Ectodermal cell (in vitro differentiated cells): ENCODE data around the gene GCSAML.

ENCODE experiments used
- H3K27ac ChIP-seq: 2 replicates; pipeline ENCODE4 v1.7.0; 2013; ENCODE audit warnings: mild to moderate bottlenecking, low read depth, low read length; ENCODE audit not compliant: insufficient read depth, poor library complexity, severe bottlenecking
- H3K27me3 ChIP-seq: 2 replicates; pipeline ENCODE4 v1.7.0; 2013; ENCODE audit warnings: mild to moderate bottlenecking, low read length; ENCODE audit not compliant: insufficient read depth, control insufficient read depth, poor library complexity, severe bottlenecking
- H3K36me3 ChIP-seq: one replicate; pipeline ENCODE4 v1.7.0; 2013; ENCODE audit warnings: low read length; ENCODE audit not compliant: control insufficient read depth, insufficient read depth
- H3K4me1 ChIP-seq: one replicate; pipeline ENCODE4 v1.7.0; 2013; ENCODE audit warnings: low read length; ENCODE audit not compliant: control insufficient read depth, insufficient read depth
- H3K4me3 ChIP-seq: 2 replicates; pipeline ENCODE4 v1.7.0; 2013; ENCODE audit warnings: low read depth, low read length, control low read depth; ENCODE audit not compliant: insufficient read depth
- H3K9me3 ChIP-seq: 2 replicates; pipeline ENCODE4 v1.7.0; 2013; ENCODE audit warnings: mild to moderate bottlenecking, low read length, moderate library complexity; ENCODE audit not compliant: control insufficient read depth
- WGBS, 2 experiments: methylation state at CpG; one replicate each; pipeline ENCODE4 v1.1.7; 2013; ENCODE audit warnings: missing lambda C conversion rate in 2 of 2; 5-methylcytosine and 5-hydroxymethylcytosine counted together

Gene GCSAML

DNA sequence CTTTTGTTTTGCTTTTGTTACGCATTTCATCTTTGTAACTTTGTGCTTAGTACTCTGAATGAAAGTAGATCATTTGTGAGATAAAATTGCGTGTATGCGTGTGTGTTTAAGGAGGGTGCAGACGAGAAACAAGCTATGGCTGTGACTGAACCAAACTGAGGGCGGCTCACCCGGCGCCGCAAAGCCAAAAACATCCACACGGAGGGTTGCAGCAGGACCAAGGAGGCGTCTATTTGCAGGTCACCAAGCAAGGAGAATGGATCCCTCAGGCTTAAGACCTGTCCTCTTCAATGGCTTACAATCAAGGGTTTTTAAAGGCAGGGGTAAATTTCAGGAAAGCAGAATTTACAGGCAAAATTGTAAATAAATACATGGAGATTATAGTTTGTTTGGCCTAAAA, 12.8 kb downstream of the GCSAML start:
- Histone ChIP-seq H3K4me1 (no peaks in the 10 kb centered on the region), H3K36me3 (no peaks in the 10 kb centered on the region), H3K27me3 (no peaks in the 10 kb centered on the region), H3K4me3 (no peak overlapping the region), H3K9me3 (no peaks in the 10 kb centered on the region), H3K27ac (no peak overlapping the region)
- 79 to 80% methylated on average over 10 of the region's 10 CpGs for WGBS, 2 experiments

DNA sequence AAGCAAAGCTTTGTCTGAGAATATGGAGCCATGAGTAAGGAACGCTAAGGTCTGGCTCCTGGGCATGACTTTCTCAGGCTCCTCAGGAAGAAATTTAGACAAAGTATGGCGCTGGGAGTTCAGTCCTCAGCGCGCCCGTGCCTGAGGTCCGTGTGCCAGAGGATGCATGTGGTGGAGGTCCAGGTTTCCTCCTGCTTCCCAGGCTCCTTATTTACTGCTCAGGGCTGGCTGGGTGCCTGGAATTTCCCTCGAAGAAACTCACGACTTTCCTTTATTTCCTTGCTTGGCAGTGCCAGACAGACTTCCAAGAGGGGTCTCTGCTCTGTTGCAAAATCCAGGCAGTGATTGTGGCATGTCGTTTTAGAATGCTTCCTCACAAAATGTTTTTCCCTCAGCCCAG, 13.3 kb downstream of the GCSAML start:
- Histone ChIP-seq H3K36me3 (no peaks in the 10 kb centered on the region), H3K4me3 (no peak overlapping the region), H3K27ac (no peak overlapping the region), H3K4me1 (no peaks in the 10 kb centered on the region), H3K27me3 (no peaks in the 10 kb centered on the region), H3K9me3 (no peaks in the 10 kb centered on the region)
- 82 to 85% methylated on average over 9 of the region's 9 CpGs for WGBS, 2 experiments

DNA sequence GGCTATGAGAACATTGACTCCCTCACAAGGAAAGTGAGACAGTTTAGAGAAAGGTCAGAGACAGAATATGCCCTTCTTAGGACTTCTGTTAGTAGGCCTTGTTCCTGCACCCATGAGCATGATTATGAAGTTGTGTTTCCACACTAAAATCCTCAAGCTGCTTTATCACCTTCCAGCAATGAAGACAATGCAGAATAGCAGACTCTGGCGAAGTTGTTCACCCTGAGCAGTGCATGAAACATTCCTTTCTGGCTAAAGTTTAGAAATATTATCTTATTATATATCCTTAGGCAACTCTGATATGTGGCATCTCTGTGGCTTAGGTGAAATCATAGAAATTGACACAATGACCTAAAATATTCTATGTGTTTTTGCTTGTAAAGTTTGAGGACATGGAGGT, 25.3 kb downstream of the GCSAML start:
- 100% methylated on average over 1 of the region's 1 CpG for WGBS, 2 experiments
- H3K27ac ChIP-seq = no peak overlapping the region
- no peaks in the 10 kb centered on the region for H3K4me1 ChIP-seq
- H3K27me3 ChIP-seq = no peaks in the 10 kb centered on the region
- no peaks in the 10 kb centered on the region for H3K36me3 ChIP-seq
- no peak overlapping the region for H3K4me3 ChIP-seq
- H3K9me3 ChIP-seq = no peaks in the 10 kb centered on the region

DNA sequence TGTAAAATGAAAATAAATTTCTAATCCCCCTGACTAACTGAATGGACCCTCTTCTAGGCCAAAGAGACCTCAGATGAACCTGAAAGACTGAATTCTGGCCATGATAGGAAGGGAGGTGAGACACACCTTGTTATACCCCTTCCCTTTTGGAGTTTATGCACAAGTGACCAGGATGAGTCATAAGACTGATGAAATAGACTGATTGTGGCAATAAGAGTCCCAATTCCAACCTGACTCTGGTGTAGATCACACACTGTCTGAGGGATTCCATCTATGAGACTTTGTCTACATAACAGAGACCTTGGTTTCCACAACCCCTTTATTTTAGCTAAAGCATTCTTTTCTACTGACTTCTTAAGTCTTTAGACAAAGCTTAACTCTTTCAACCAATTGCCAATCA, 25.7 kb downstream of the GCSAML start:
- H3K27me3 ChIP-seq = no peaks in the 10 kb centered on the region
- no peaks in the 10 kb centered on the region for H3K36me3 ChIP-seq
- H3K4me3 ChIP-seq = no peak overlapping the region
- no peak overlapping the region for H3K27ac ChIP-seq
- H3K4me1 ChIP-seq = no peaks in the 10 kb centered on the region
- H3K9me3 ChIP-seq = no peaks in the 10 kb centered on the region

DNA sequence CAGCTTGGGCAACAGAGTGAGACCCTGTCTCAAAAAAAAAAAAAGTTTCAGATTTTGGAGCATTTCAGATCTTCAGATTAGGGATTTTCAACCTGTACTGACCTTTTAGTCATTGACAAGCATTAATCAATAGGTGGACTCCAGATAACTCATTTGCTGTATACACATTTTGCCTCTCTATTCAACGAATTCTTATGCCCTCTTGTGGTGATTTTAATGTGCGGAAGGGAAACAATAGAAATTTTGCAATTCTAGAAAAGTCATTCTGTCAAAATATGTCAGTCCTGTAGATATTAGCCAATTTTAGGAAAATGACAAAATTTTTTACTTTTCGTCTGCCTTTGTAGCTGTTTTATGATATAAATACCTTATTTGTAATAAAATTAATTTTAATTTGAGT, 27.6 kb downstream of the GCSAML start:
- Histone ChIP-seq H3K4me3 (no peak overlapping the region), H3K27ac (no peak overlapping the region), H3K4me1 (no peaks in the 10 kb centered on the region), H3K36me3 (no peaks in the 10 kb centered on the region), H3K9me3 (no peaks in the 10 kb centered on the region), H3K27me3 (no peaks in the 10 kb centered on the region)
- WGBS, 2 experiments = 70% methylated on average over 3 of the region's 3 CpGs; no CpG with 5 or more reads in 1 of the 2 experiments

DNA sequence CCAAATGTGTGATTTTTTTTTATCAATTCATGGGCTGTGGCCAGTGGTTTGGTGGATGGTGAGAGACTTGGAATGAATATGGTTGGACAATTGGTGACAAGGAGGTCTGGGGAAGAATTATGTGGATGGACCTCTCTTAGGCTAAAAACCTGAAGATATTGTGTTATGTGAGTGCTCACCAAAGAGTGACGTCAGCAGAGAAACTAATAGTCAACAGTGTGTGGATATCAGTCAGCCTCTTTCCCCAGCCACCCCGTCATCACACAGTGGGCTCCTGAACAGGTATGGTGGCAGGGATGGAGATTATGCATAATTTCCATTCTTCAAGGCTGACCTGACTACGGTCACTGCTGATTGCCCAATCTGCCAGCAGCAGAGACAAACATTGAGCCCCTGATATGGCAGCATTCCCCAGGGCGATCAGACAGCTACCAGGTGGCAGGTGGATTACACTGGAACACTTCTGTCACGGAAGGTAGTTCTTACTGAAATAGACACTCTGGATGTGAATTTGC, 30.1 kb downstream of the GCSAML start:
- WGBS, 2 experiments = 91 to 92% methylated on average over 5 of the region's 5 CpGs

DNA sequence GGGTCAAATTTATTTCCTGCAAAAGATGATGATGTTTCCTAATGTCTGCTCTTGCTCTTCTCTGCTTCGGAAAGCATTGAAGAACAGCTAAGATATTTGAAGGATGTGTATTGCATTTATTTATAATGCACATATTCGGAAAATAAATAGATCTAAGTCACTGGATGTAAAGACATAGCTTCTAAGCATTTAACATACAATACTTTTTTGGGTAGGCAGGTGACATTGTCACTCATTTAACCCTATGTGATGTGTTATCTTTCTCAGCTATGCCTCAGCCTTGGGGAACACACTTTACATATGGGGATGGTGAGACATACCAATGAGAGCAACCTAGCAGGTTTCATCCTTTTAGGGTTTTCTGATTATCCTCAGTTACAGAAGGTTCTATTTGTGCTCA, 39.1 kb downstream of the GCSAML start, which contains the start of gene OR2G2:
TSS of gene OR2G2 (plus strand) at position 301 of the 400 bp plus-strand sequence. CDS start at position 301, 0 bp downstream.
- no peaks in the 10 kb centered on the region for H3K9me3 ChIP-seq
- no peak within 1 kb of the TSS for H3K27ac ChIP-seq
- no peaks in the 10 kb centered on the region for H3K27me3 ChIP-seq
- no peaks in the 10 kb centered on the region for H3K36me3 ChIP-seq
- no peaks in the 10 kb centered on the region for H3K4me1 ChIP-seq
- no peak within 1 kb of the TSS for H3K4me3 ChIP-seq
- WGBS, 2 experiments = 92 to 100% methylated on average over 1 of the region's 2 CpGs

More for the DNA sequence above, 30.1 kb downstream of the GCSAML start:
- H3K27me3 ChIP-seq = no peaks in the 10 kb centered on the region
- no peaks in the 10 kb centered on the region for H3K36me3 ChIP-seq
- no peaks in the 10 kb centered on the region for H3K4me1 ChIP-seq
- H3K4me3 ChIP-seq = no peak overlapping the region
- no peak overlapping the region for H3K27ac ChIP-seq
- H3K9me3 ChIP-seq = no peaks in the 10 kb centered on the region

DNA sequence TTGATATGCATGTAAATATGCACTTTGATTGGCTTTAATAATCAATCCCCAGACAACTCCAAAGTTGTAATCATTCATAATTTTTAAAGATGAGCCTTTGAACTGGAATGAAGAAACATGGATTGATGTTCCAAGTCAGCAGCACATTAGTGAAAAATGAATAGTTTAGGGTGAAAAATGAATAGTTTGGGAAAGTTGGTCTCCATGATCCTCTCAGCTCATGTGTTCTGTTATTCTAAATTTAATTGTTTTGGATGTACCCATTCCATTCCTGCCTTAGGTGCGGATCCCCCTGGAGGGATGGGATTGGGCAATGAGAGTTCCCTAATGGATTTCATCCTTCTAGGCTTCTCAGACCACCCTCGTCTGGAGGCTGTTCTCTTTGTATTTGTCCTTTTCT, 56.4 kb downstream of the GCSAML start, which contains the start of gene OR2G3:
TSS of gene OR2G3 (plus strand) at position 301 of the 400 bp plus-strand sequence. CDS start at position 301, 0 bp downstream.
- H3K27me3 ChIP-seq = no peaks in the 10 kb centered on the region
- H3K27ac ChIP-seq = no peak within 1 kb of the TSS
- no peaks in the 10 kb centered on the region for H3K9me3 ChIP-seq
- H3K4me1 ChIP-seq = no peaks in the 10 kb centered on the region
- H3K4me3 ChIP-seq = no peak within 1 kb of the TSS
- H3K36me3 ChIP-seq = no peaks in the 10 kb centered on the region
- 90 to 94% methylated on average over 2 of the region's 2 CpGs for WGBS, 2 experiments

DNA sequence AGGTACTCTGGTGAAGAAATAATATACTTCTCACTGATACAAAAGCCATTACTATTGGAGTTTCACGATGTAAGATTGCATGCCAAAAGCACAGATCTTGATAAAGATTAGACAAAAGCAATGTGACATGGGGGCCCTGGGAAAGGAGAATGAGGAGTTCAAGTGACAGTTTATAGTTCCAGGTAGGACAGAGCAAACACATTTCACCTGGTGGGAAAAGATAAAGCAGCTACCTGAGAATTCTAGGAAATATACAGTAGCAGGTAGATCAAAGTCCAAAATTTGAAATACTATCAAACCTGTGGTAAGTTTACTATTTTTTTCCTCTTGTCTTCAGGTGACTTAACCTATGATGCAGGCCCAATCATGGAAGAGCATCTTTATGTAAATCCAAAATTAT, 64.5 kb downstream of the GCSAML start:
- Histone ChIP-seq H3K36me3 (no peaks in the 10 kb centered on the region), H3K4me3 (no peak overlapping the region), H3K4me1 (no peaks in the 10 kb centered on the region), H3K27me3 (no peaks in the 10 kb centered on the region), H3K27ac (no peak overlapping the region), H3K9me3 (no peaks in the 10 kb centered on the region)
- WGBS, 2 experiments = 88 to 89% methylated on average over 1 of the region's 1 CpG

DNA sequence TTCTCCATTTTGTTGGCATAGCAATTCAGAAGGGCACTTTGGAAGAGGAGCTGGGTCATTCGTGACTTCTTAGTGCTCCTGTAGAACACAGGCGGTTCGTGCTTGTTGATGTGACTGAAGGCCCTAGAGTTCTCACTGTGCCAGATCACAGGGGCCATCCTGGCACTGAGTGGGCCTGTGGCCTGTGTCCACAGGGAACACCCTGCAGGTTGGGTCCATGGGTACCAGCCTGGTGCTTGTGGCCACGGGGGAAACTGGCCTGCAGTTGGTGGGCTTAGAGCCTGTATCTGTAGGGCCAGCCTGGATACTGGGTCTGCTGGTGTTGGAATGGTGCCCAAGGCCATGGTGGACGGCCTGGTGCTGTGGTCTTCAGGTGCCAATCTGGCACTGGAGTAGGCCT, 65.7 kb downstream of the GCSAML start:
- 89 to 90% methylated on average over 5 of the region's 5 CpGs for WGBS, 2 experiments
- Histone ChIP-seq H3K4me3 (no peak overlapping the region), H3K4me1 (no peaks in the 10 kb centered on the region), H3K9me3 (no peaks in the 10 kb centered on the region), H3K27me3 (no peaks in the 10 kb centered on the region), H3K36me3 (no peaks in the 10 kb centered on the region), H3K27ac (no peak overlapping the region)
